GM18526 (cell line): Measurements from ENCODE around the gene RHOC.
A peak's percentile ranks its signal among the peaks of the same experiment; 100 is the strongest.

Experiments used
- POLR2A ChIP-seq: IDR thresholded peaks from 3 replicates; pipeline ENCODE4 v1.6.1; 2011; ENCODE audit not compliant: insufficient read length; ENCODE audit errors: extremely low read depth

RHOC gene

GRCh38 chr1:112675728-112676381, 31.1 kb downstream of the RHOC start:
- TF ChIP-seq POLR2A: no peak

GRCh38 chr1:112674986-112675727, 31.8 kb downstream of the RHOC start:
- TF ChIP-seq POLR2A: peak; percentile 35

- TF ChIP-seq POLR2A: no peak
Measured at GRCh38 chr1:112674440-112674985, 32.4 kb downstream of the RHOC start, which contains the start of gene MOV10. MOV10 (plus strand) TSS chr1:112674659; CDS start chr1:112674913, 254 bp downstream.

GRCh38 chr1:112673592-112674439, 33.1 kb downstream of the RHOC start:
- no peak for TF ChIP-seq POLR2A

GRCh38 chr1:112672842-112673241, 34.1 kb downstream of the RHOC start:
- TF ChIP-seq POLR2A: no peak

GRCh38 chr1:112672009-112672408, 34.9 kb downstream of the RHOC start:
- no peak for TF ChIP-seq POLR2A

GRCh38 chr1:112666946-112667345, 40.0 kb downstream of the RHOC start:
- no peak for TF ChIP-seq POLR2A

GRCh38 chr1:112665857-112666256, 41.1 kb downstream of the RHOC start:
- TF ChIP-seq POLR2A: no peak

- no peak for TF ChIP-seq POLR2A
Measured at GRCh38 chr1:112651205-112651604, 55.7 kb downstream of the RHOC start.
